SK-N-SH treated with all-trans-retinoic acid at 6 μM for 48 hours (cell line): ENCODE measurements around the gene RAPGEF5.

Source experiments
- ATAC-seq: fragments of 200-7000 bp; cut with Tn5 transposase; 3 replicates; pipeline ENCODE4 v1.9.1; 2020; ENCODE audit warnings: mild to moderate bottlenecking, moderate library complexity
- ARNTL ChIP-seq: fragments of 450-650 bp; formaldehyde crosslinking; IDR thresholded peaks from 2 replicates; pipeline ENCODE4 v1.5.0; 2020; ENCODE audit warnings: low read depth, mild to moderate bottlenecking, moderate library complexity, borderline replicate concordance
- CSDC2 ChIP-seq: fragments of 250-450 bp; sonication (Bioruptor Pico); IDR thresholded peaks from 2 replicates; pipeline ENCODE4 v1.5.0; 2020; ENCODE audit warnings: mild to moderate bottlenecking, moderate library complexity
- CSRNP3 ChIP-seq: fragments of 250-450 bp; sonication (Bioruptor Pico); IDR thresholded peaks from 2 replicates; pipeline ENCODE4 v1.5.1; 2021; ENCODE audit warnings: mild to moderate bottlenecking, moderate library complexity
- ESRRG ChIP-seq: fragments of 250-450 bp; sonication (Bioruptor Pico); IDR thresholded peaks from 2 replicates; pipeline ENCODE4 v1.6.1; 2021; ENCODE audit warnings: mild to moderate bottlenecking
- GLIS3 ChIP-seq: fragments of 250-450 bp; sonication (Bioruptor Pico); IDR thresholded peaks from 2 replicates; pipeline ENCODE4 v1.5.0; 2020; ENCODE audit warnings: mild to moderate bottlenecking, moderate library complexity
- ISL1 ChIP-seq: fragments of 250-450 bp; sonication (Bioruptor Pico); IDR thresholded peaks from 2 replicates; pipeline ENCODE4 v2.1.2; 2022; ENCODE audit warnings: mild to moderate bottlenecking, moderate library complexity
- PATZ1 ChIP-seq: fragments of 250-450 bp; sonication (Bioruptor Pico); IDR thresholded peaks from 2 replicates; pipeline ENCODE4 v1.8.0; 2020; ENCODE audit warnings: mild to moderate bottlenecking, moderate library complexity, borderline replicate concordance
- POU6F1 ChIP-seq: fragments of 250-450 bp; sonication (Bioruptor Pico); IDR thresholded peaks from 2 replicates; pipeline ENCODE4 v1.8.0; 2021; ENCODE audit warnings: low read depth, mild to moderate bottlenecking, moderate library complexity, borderline replicate concordance
- PPARA ChIP-seq: fragments of 250-450 bp; sonication (Bioruptor Pico); IDR thresholded peaks from 2 replicates; pipeline ENCODE4 v1.5.0; 2020; ENCODE audit warnings: mild to moderate bottlenecking, borderline replicate concordance
- TCF4 ChIP-seq: fragments of 250-450 bp; sonication (Bioruptor Pico); IDR thresholded peaks from 2 replicates; pipeline ENCODE4 v1.8.0; 2021; ENCODE audit warnings: mild to moderate bottlenecking, moderate library complexity, borderline replicate concordance
- TSHZ2 ChIP-seq: fragments of 250-450 bp; sonication (Bioruptor Pico); IDR thresholded peaks from 2 replicates; pipeline ENCODE4 v1.5.0; 2020; ENCODE audit warnings: mild to moderate bottlenecking, moderate library complexity
- ZC3H10 ChIP-seq: fragments of 250-450 bp; sonication (Bioruptor Pico); IDR thresholded peaks from 2 replicates; pipeline ENCODE4 v1.5.1; 2021; ENCODE audit warnings: mild to moderate bottlenecking, moderate library complexity
- ZFP3 ChIP-seq: fragments of 250-450 bp; sonication (Bioruptor Pico); IDR thresholded peaks from 2 replicates; pipeline ENCODE4 v1.5.0; 2020; ENCODE audit warnings: mild to moderate bottlenecking, moderate library complexity
- ZFP30 ChIP-seq: fragments of 450-650 bp; formaldehyde crosslinking; IDR thresholded peaks from 2 replicates; pipeline ENCODE4 v1.5.0; 2022; ENCODE audit warnings: mild to moderate bottlenecking, moderate library complexity
- ZNF565 ChIP-seq: fragments of 450-650 bp; formaldehyde crosslinking; conservative IDR thresholded peaks from 2 replicates; pipeline ENCODE4 v1.5.0; 2020; ENCODE audit warnings: low read depth, mild to moderate bottlenecking, moderate library complexity
- ZNF70 ChIP-seq: fragments of 450-650 bp; formaldehyde crosslinking; IDR thresholded peaks from 2 replicates; pipeline ENCODE4 v1.5.0; 2020; ENCODE audit warnings: mild to moderate bottlenecking, moderate library complexity
- ZNF8 ChIP-seq: fragments of 450-650 bp; formaldehyde crosslinking; IDR thresholded peaks from 2 replicates; pipeline ENCODE4 v1.5.0; 2020; ENCODE audit warnings: mild to moderate bottlenecking, moderate library complexity

Gene RAPGEF5

GRCh38 chr7:22363756-22364422 lies 6.9 kb upstream of the RAPGEF5 start:
- TF ChIP-seq ZNF70 (CRISPR knock-in tag) (no peak), ARNTL (CRISPR knock-in tag) (no peak), ZNF565 (CRISPR knock-in tag) (no peak), PATZ1 (no peak), GLIS3 (no peak), TSHZ2 (CRISPR knock-in tag) (no peak)

GRCh38 chr7:22361795-22362194 lies 4.8 kb upstream of the RAPGEF5 start:
- peak; percentile 47 for ATAC-seq
- TF ChIP-seq ZNF70 (CRISPR knock-in tag) = no peak
- no peak for TF ChIP-seq GLIS3
- no peak for TF ChIP-seq ISL1 (CRISPR knock-in tag)
- no peak for TF ChIP-seq POU6F1 (CRISPR knock-in tag)
- TF ChIP-seq ZFP3 (CRISPR knock-in tag) = no peak
- TF ChIP-seq TCF4 = no peak
- no peak for TF ChIP-seq ESRRG (CRISPR knock-in tag)
- TF ChIP-seq PPARA (CRISPR knock-in tag) = no peak
- TF ChIP-seq CSRNP3 = no peak
- TF ChIP-seq PATZ1 = no peak
- TF ChIP-seq ZC3H10 (CRISPR knock-in tag) = no peak
- TF ChIP-seq ZFP30 = no peak
- TF ChIP-seq CSDC2 (CRISPR knock-in tag) = no peak

More at GRCh38 chr7:22363756-22364422, 6.9 kb upstream of the RAPGEF5 start:
- no peak for ATAC-seq

- ATAC-seq = no peak
- TF ChIP-seq ZNF8 (CRISPR knock-in tag) (no peak), ZFP3 (CRISPR knock-in tag) (no peak), ZFP30 (no peak)
Observed at GRCh38 chr7:22361320-22361719, 4.4 kb upstream of the RAPGEF5 start.

- ATAC-seq = no peak
- no peak for TF ChIP-seq ARNTL (CRISPR knock-in tag)
- TF ChIP-seq CSDC2 (CRISPR knock-in tag) = no peak
- TF ChIP-seq ESRRG (CRISPR knock-in tag) = no peak
- TF ChIP-seq ZFP3 (CRISPR knock-in tag) = no peak
Observed at GRCh38 chr7:22358820-22359697, 2.1 kb upstream of the RAPGEF5 start.
